Measurements from ENCODE around the gene TNFSF12. TPM values are rescaled to one million over a fixed set of nuclear protein-coding genes. Genes with fewer than 3 reads are reported as not detected.
A peak's percentile ranks its signal among the peaks of the same experiment; 100 is the strongest.

Gene TNFSF12
- total RNA-seq, 1 donor from 2014 or later = 7.4 TPM

- DNase-seq (ENCODE audit: low read depth) = no peak
Observed at GRCh38 chr17:7541074-7541621, 7.7 kb upstream of the TNFSF12 start.

GRCh38 chr17:7544911-7545310 lies 3.9 kb upstream of the TNFSF12 start:
- no peak for DNase-seq (ENCODE audit: low read depth)

GRCh38 chr17:7549401-7550055 lies 670 bp downstream of the TNFSF12 start:
- no peak for DNase-seq (ENCODE audit: low read depth)

- DNase-seq (ENCODE audit: low read depth) = peak; percentile 56
Observed at GRCh38 chr17:7550344-7550743, 1.5 kb downstream of the TNFSF12 start.

- no peak for DNase-seq (ENCODE audit: low read depth)
Observed at GRCh38 chr17:7551396-7551795, 2.5 kb downstream of the TNFSF12 start.

- DNase-seq (ENCODE audit: low read depth) = no peak
Observed at GRCh38 chr17:7552621-7553051, 3.8 kb downstream of the TNFSF12 start.

GRCh38 chr17:7553356-7553755 lies 4.5 kb downstream of the TNFSF12 start:
- DNase-seq (ENCODE audit: low read depth) = no peak

GRCh38 chr17:7555320-7555948 lies 6.6 kb downstream of the TNFSF12 start:
- no peak for DNase-seq (ENCODE audit: low read depth)

GRCh38 chr17:7556627-7557026 lies 7.8 kb downstream of the TNFSF12 start:
- DNase-seq (ENCODE audit: low read depth) = no peak

- DNase-seq (ENCODE audit: low read depth) = no peak
Observed at GRCh38 chr17:7557147-7557764, 8.4 kb downstream of the TNFSF12 start.

GRCh38 chr17:7557775-7558543 lies 9.1 kb downstream of the TNFSF12 start:
- DNase-seq (ENCODE audit: low read depth) = peak; percentile 22

- DNase-seq (ENCODE audit: low read depth) = no peak
Observed at GRCh38 chr17:7558544-7559319, 9.9 kb downstream of the TNFSF12 start, which contains the start of gene TNFSF13. TNFSF13 (plus strand) TSS chr17:7558750; CDS start chr17:7559040, 290 bp downstream.

- no peak for DNase-seq (ENCODE audit: low read depth)
Observed at GRCh38 chr17:7559320-7560171, 10.7 kb downstream of the TNFSF12 start.

GRCh38 chr17:7560172-7561027 lies 11.5 kb downstream of the TNFSF12 start:
- peak; percentile 62 for DNase-seq (ENCODE audit: low read depth)

GRCh38 chr17:7561028-7561575 lies 12.2 kb downstream of the TNFSF12 start:
- peak; percentile 82 for DNase-seq (ENCODE audit: low read depth)

GRCh38 chr17:7561589-7562207 lies 12.8 kb downstream of the TNFSF12 start, which contains the start of gene SENP3:
SENP3 (plus strand) TSS chr17:7561919; CDS start chr17:7563077, 1,158 bp downstream.
- DNase-seq (ENCODE audit: low read depth) = peak; percentile 91

- DNase-seq (ENCODE audit: low read depth) = no peak
Observed at GRCh38 chr17:7562208-7562605, 13.3 kb downstream of the TNFSF12 start.

Measured in myocyte (in vitro differentiated cells).